Stimulated activated CD4-positive, alpha-beta T cell treated with anti-CD3 and anti-CD28 coated beads, Interleukin-12 subunit alpha, Interleukin-12 subunit beta, amount 100 ng/mL, for 24 hours (primary cell): Measurements from ENCODE around the gene PELI1.
"Not testable (repeated sequence)": the region's sequence is repeated elsewhere in the genome, so short reads cannot be mapped to it uniquely, and the experiment has no call there.

ENCODE experiments used
- DNase-seq, 2 experiments: peaks; one replicate each; pipeline ENCODE4 v3.0.0-alpha.2; 2020; ENCODE audit warnings: low read depth in 2 of 2

Gene PELI1

GRCh38 chr2:64123740-64124139 is 20.5 kb downstream of the PELI1 start:
- no peak for DNase-seq

DNA sequence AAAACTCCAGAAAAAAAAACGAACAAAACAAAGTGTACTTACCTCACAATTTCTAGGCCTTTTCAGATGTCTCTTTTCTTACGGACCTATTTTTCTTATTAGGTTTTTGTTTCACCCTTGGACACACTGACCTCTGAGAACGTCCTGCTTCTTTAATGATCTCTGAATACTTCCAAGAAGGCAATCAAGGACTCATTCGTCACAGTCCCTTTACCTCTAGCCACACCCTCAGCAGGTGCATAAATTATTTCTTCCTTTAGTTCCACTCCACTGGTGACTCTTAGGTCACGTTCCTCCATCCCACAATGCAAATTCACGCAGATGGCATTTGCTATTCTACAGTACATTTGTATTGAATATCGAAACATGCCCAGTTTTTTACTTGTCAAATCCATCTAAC is 21.9 kb downstream of the PELI1 start:
- no peak for DNase-seq

DNA sequence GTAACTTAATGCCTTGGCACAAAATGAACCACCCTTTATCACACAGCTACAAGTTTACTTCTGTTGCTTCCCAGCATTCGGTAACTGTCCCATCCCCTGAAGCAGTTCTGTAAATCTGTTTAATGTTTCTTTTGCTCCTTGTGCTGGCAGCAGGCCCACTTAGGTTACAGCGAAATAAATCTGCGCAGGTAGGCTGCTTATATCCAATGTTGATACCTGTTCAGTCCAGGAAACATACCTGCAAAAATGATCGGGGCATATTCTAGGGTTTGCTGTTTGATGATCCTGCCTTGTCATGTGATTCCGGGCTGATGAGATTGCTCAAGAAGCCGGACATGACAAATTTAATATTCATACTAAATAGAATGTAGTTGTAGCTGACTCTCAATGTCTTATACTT is 23.3 kb downstream of the PELI1 start:
- no peak for DNase-seq

GRCh38 chr2:64120008-64120407 is 24.2 kb downstream of the PELI1 start:
- no peak for DNase-seq

DNA sequence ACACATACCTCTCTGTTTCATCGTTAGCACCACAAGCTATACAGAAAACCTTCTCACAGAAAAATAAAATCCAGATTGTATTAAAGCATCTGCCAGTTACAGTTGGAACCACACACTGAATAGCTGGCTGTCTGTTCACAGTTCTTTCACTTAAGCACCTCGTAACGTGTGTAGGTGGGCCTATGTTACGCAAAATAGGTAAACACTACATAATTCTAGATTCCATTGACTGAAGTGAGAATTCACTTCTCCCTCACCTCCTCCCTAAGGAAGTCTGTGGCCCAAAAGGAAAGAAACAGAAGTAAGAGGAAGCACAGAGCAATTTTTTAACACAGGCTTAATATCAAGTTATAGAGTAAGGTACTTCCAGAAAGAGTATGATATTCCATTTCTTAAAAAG is 24.9 kb downstream of the PELI1 start:
- no peak for DNase-seq

- DNase-seq, result no peak
Measured at GRCh38 chr2:64115808-64116598, 28.2 kb downstream of the PELI1 start.

DNA sequence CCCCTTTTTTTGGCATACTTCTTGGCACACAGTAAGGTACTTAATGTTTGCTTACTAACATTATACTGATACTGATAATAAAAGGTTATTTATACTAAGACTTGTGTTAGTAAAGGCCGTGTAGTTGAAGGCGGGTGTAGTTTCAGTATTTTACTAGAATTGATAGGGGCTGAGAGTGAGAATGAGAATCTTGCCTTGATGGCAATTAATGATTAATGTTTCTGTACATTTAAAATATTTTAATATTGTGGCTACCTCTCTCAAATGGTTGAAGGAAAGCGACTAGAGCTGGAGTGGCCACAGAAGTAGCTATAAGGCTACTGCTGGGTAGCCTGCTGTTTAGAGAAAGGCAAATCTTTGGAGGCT is 29.3 kb downstream of the PELI1 start:
- no peak for DNase-seq

DNA sequence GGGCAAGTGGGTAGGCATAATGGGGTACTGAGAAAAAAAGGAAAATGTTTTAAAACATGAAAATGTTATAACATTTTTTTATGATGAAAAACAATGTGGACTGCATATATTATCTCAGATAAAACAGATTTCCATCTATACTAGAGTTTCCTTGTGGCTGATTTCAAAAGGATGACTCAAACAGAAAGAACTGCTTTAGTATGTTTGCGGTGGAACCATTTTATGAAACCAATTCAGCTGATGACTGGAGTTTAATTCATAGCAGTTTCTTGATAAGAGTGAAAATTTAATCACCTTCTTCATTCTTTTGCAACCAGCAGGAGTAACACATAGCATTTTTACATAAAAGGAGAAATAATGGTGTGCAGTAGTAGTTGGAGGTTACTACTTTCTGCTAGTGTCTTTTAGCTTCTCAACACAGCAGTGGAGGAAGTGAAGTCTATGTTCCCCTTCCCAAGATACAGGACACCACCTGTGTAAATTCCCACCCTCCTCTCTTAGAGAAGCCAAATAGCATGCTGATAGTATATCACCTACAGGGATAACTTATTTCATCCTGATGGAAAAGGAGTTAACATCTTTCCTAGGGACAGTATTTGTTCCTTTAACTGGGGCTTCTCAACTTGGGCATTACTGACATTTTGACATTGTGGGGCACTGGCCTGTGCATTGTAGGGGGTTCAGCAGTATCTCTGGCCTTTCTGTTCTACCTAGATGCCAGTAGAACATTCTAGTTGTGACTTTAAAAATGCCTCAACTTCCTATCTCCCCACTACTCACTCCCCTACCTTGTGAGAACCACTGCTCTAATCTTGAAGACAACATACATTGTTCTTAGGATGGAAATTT is 29.9 kb downstream of the PELI1 start:
- DNase-seq, result no peak

DNA sequence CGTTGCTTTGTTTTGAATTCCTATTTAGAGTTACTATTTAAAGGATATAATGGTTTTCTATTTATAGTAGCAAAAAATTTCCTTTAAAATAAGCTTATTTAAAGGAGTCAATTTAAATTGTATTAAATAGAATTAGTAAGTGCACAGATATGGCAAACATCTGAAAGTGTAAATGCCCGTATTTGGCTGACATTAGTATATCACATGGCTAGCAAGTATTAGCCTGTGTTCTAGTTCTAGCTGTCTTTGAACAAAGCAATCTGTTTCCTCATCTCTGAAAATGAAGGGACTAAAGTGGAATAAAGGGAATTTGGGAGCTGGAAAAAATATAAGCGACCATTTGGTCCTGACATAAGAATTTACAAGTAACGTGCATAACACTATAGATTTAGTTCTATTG is 32.2 kb downstream of the PELI1 start:
- no peak for DNase-seq

DNA sequence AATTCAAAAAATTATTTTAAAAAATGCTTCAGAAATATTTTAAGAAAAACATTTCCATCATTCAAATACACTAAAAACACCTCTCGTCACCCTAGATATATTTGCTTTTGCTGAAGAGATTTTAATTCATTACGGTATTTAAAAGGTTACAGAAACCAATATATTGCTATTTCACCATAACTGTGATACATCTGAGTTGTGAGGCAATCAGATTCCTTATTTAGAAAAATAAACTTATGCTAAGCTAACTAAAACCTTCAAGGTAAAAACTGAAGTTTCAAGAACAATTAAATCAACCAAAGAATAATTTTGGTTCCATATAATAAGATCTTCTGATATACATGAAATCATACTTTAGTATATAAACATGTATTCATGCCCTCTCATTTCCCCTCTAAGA is 32.8 kb downstream of the PELI1 start:
- no peak for DNase-seq

- no peak for DNase-seq
Measured at GRCh38 chr2:64108666-64109241, 35.5 kb downstream of the PELI1 start.

GRCh38 chr2:64106481-64106880 is 37.7 kb downstream of the PELI1 start:
- no peak for DNase-seq

- no peak for DNase-seq
Measured at GRCh38 chr2:64105670-64106461, 38.4 kb downstream of the PELI1 start.

DNA sequence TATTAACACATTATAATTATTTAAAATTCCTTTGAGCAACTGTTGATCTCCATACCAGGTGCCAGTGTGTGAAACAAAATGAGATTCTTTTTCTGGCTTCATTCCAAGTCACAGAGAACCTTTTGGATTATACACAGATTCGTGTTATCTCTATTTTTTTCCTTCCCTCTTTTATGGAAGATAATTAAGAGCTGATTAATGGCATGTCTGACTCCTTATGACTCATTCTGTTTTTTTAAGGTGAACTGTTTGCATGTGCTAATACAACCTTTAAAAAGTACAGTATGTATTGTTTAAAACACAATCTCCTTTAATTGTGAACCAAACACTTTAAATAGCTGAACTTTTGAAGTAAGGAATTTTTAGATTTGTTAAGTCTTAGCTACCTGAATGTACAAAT is 39.3 kb downstream of the PELI1 start:
- no peak for DNase-seq

- DNase-seq, result not testable (repeated sequence)
Measured at GRCh38 chr2:64102736-64103135, 41.5 kb downstream of the PELI1 start.

- no peak for DNase-seq
Measured at GRCh38 chr2:64101141-64101591, 43.1 kb downstream of the PELI1 start.

DNA sequence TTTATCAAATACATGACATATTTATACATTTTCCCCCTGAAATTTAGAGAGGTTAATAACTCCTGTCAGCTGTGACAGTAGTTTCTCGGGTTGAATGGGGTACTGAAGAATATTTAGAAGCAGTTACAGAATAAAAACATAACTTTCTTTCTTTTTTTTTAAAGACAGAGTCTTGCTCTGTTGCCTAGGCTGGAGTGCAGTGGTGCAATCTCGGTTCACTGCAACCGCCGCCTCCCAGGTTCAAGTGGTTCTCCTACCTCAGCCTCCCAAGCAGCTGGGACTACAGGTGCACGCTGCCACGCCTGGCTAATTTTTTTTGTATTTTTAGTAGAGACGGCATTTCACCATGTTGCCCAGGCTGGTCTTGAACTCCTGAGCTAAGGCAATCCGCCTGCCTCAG is 43.6 kb downstream of the PELI1 start:
- not testable (repeated sequence) for DNase-seq

GRCh38 chr2:64094663-64095382 is 49.4 kb downstream of the PELI1 start:
- no peak for DNase-seq

DNA sequence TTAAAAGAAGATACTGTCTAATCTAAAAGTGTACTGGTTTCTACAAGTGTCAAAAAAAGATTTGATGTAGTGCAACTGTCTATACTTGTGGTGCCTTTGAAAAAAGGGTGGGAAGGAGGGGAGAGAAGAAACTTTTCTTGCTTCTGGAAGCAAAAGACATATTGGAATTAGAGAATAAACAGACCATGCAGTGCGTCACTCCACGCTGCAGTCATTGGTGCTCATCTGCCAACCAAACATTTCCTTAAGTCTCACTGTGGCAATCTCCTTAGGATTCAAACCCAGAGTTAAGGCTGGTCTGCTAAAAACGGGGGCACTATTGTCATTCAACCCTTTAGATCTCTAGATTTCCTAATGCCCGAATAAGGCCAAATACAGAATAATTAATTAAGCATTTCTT is 50.9 kb downstream of the PELI1 start:
- no peak for DNase-seq

- DNase-seq, result no peak
Measured at GRCh38 chr2:64092502-64092901, 51.7 kb downstream of the PELI1 start.

DNA sequence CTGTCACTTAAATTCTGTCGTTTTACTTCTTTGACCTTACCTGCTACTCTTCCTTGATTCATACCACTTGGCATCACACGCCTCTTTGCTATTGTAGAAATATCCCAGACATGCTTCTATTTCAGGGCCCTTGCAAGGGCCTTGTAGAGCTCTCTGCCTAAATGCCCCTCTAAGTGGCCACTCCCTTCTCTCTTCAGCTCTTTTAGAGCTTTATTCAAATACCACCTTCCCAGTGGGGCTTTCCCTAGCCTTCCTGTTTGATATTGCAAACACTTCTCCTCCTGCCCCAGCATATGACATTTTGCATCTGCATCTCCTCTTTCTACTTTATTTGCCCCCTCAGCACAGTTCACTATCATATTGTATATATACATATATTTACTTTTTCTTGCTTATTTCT is 54.0 kb downstream of the PELI1 start:
- DNase-seq, result no peak
